Activated CD8-positive, alpha-beta T cell treated with anti-CD3 and anti-CD28 coated beads, Interleukin-2, amount 10 ng/mL, durations not matched to agents 7 days and 5 days (primary cell): ENCODE measurements around the gene PISD. TPM values are rescaled to one million over a fixed set of nuclear protein-coding genes. Genes with fewer than 3 reads are reported as not detected.
A peak's percentile ranks its signal among the peaks of the same experiment; 100 is the strongest.

Experiments
- ATAC-seq: fragments of 150-1000 bp; cut with Tn5 transposase; one replicate; pipeline ENCODE4 v1.10.0; 2021; ENCODE audit warnings: moderate library complexity
- CTCF ChIA-PET: fragments of 350-600 bp; sonication (Branson Sonifier 250); formaldehyde crosslinking; loops from one replicate; lab custom pipeline; 2021; ENCODE audit warnings: antibody characterized with exemption; lab: Charles Lee
- POLR2A ChIA-PET: fragments of 350-600 bp; sonication (Branson Sonifier 250); formaldehyde crosslinking; loops from one replicate; lab custom pipeline; 2021; ENCODE audit warnings: antibody characterized with exemption; lab: Charles Lee
- DNase-seq: peaks from one replicate; pipeline ENCODE4 v3.0.0-alpha.2; 2020
- H3K27ac Mint-ChIP-seq: one replicate; pipeline ENCODE4 v1.8.0; 2021; ENCODE audit warnings: mild to moderate bottlenecking, mixed read lengths
- H3K27me3 Mint-ChIP-seq: one replicate; pipeline ENCODE4 v1.8.0; 2021; ENCODE audit warnings: low read depth, mixed read lengths
- H3K36me3 Mint-ChIP-seq: one replicate; pipeline ENCODE4 v1.8.0; 2021; ENCODE audit warnings: low read depth, mixed read lengths
- H3K4me1 Mint-ChIP-seq: one replicate; pipeline ENCODE4 v1.8.0; 2021; ENCODE audit warnings: low read depth, mixed read lengths
- H3K4me3 Mint-ChIP-seq: one replicate; pipeline ENCODE4 v1.8.0; 2021; ENCODE audit warnings: mild to moderate bottlenecking, mixed read lengths
- H3K9me3 Mint-ChIP-seq: one replicate; pipeline ENCODE4 v1.8.0; 2022; ENCODE audit warnings: mixed read lengths; ENCODE audit not compliant: insufficient read depth
- total RNA-seq, 2 experiments: library from RNA; stranded (reverse); gene quantifications; one replicate each; pipeline ENCODE4 v1.2.3, GENCODE V29; 2021

Gene PISD
- total RNA-seq, 2 experiments from 2014 or later: 28.8 to 29.2 TPM

- ChIA-PET CTCF (interaction anchor here (1.0 kb wide), 1 partner anchor 13 kb away, joined by 3 read pairs; no protein-coding TSS in a partner anchor), POLR2A (no interaction called here)
- no peak overlapping the region for H3K4me3 Mint-ChIP-seq
- H3K36me3 Mint-ChIP-seq: peaks cover 13% of the 10 kb centered on the region
- no peaks in the 10 kb centered on the region for H3K9me3 Mint-ChIP-seq
- H3K27ac Mint-ChIP-seq: no peak overlapping the region
- peaks cover 8% of the 10 kb centered on the region for H3K4me1 Mint-ChIP-seq
- no peak for ATAC-seq
- H3K27me3 Mint-ChIP-seq: no peaks in the 10 kb centered on the region
- no peak for DNase-seq
Measured at GRCh38 chr22:31652911-31653684, 8.9 kb downstream of the PISD start.

- DNase-seq (no peak), ATAC-seq (no peak)
- CTCF ChIA-PET: no interaction called here
- Mint-ChIP-seq H3K4me1 (peaks cover 13% of the 10 kb centered on the region), H3K27me3 (no peaks in the 10 kb centered on the region), H3K9me3 (no peaks in the 10 kb centered on the region), H3K4me3 (no peak overlapping the region), H3K36me3 (peaks cover 21% of the 10 kb centered on the region), H3K27ac (no peak overlapping the region)
- POLR2A ChIA-PET: no interaction called here
Measured at GRCh38 chr22:31652088-31652487, 9.9 kb downstream of the PISD start.

- ChIA-PET CTCF (no interaction called here), POLR2A (no interaction called here)
- DNase-seq: no peak
- Mint-ChIP-seq H3K4me3 (no peak overlapping the region), H3K4me1 (peaks cover 17% of the 10 kb centered on the region), H3K9me3 (no peaks in the 10 kb centered on the region), H3K36me3 (peaks cover 23% of the 10 kb centered on the region), H3K27me3 (no peaks in the 10 kb centered on the region), H3K27ac (no peak overlapping the region)
- ATAC-seq: no peak
Measured at GRCh38 chr22:31651664-31652063, 10.4 kb downstream of the PISD start.

GRCh38 chr22:31650391-31650790, 11.6 kb downstream of the PISD start:
- Mint-ChIP-seq H3K4me1 (peaks cover 25% of the 10 kb centered on the region), H3K27me3 (no peaks in the 10 kb centered on the region), H3K4me3 (no peak overlapping the region), H3K36me3 (peaks cover 27% of the 10 kb centered on the region), H3K9me3 (no peaks in the 10 kb centered on the region), H3K27ac (no peak overlapping the region)
- ATAC-seq (no peak), DNase-seq (no peak)
- ChIA-PET CTCF (no interaction called here), POLR2A (no interaction called here)

- Mint-ChIP-seq H3K4me3 (no peak overlapping the region), H3K9me3 (no peaks in the 10 kb centered on the region), H3K36me3 (peaks cover 35% of the 10 kb centered on the region), H3K4me1 (peaks cover 18% of the 10 kb centered on the region), H3K27ac (no peak overlapping the region), H3K27me3 (no peaks in the 10 kb centered on the region)
- no peak for DNase-seq
- CTCF ChIA-PET: no interaction called here
- POLR2A ChIA-PET: no interaction called here
- ATAC-seq: no peak
Measured at GRCh38 chr22:31647523-31648320, 14.3 kb downstream of the PISD start.

GRCh38 chr22:31647066-31647465, 14.9 kb downstream of the PISD start:
- no peaks in the 10 kb centered on the region for H3K27me3 Mint-ChIP-seq
- H3K4me1 Mint-ChIP-seq: peaks cover 18% of the 10 kb centered on the region
- no peak overlapping the region for H3K4me3 Mint-ChIP-seq
- H3K36me3 Mint-ChIP-seq: peaks cover 37% of the 10 kb centered on the region
- no peak overlapping the region for H3K27ac Mint-ChIP-seq
- POLR2A ChIA-PET: no interaction called here
- no peak for ATAC-seq
- H3K9me3 Mint-ChIP-seq: no peaks in the 10 kb centered on the region
- no peak for DNase-seq
- CTCF ChIA-PET: no interaction called here

GRCh38 chr22:31646186-31647019, 15.6 kb downstream of the PISD start:
- ChIA-PET POLR2A (no interaction called here), CTCF (no interaction called here)
- Mint-ChIP-seq H3K36me3 (peaks cover 37% of the 10 kb centered on the region), H3K9me3 (no peaks in the 10 kb centered on the region), H3K4me1 (peaks cover 18% of the 10 kb centered on the region), H3K27me3 (no peaks in the 10 kb centered on the region), H3K4me3 (no peak overlapping the region), H3K27ac (peak overlapping the region; percentile 26)
- ATAC-seq (no peak), DNase-seq (no peak)

- Mint-ChIP-seq H3K4me3 (peak overlapping the region; percentile 60), H3K27me3 (no peaks in the 10 kb centered on the region), H3K36me3 (peaks cover 12% of the 10 kb centered on the region), H3K4me1 (peaks cover 44% of the 10 kb centered on the region), H3K9me3 (no peaks in the 10 kb centered on the region), H3K27ac (peak overlapping the region; percentile 70)
- ATAC-seq (peak; percentile 59), DNase-seq (peak; percentile 52)
- POLR2A ChIA-PET: interaction anchor here (2.1 kb wide), 1 partner anchor 23 kb away, joined by 6 read pairs; the partner anchor contains the start of gene PISD
- CTCF ChIA-PET: interaction anchor here (0.7 to 2.1 kb wide), 3 partner anchors 82 to 326 kb away, joined by 3 to 6 read pairs (median 5); no protein-coding TSS in a partner anchor
Measured at GRCh38 chr22:31639436-31640039, 22.5 kb downstream of the PISD start.

GRCh38 chr22:31637891-31638618, 24.0 kb downstream of the PISD start:
- CTCF ChIA-PET: interaction anchor here (1.0 to 2.1 kb wide), 6 partner anchors 76 to 427 kb away, joined by 3 to 6 read pairs (median 4); no protein-coding TSS in a partner anchor
- H3K36me3 Mint-ChIP-seq: peaks cover 6% of the 10 kb centered on the region
- H3K27ac Mint-ChIP-seq: peak overlapping the region; percentile 93
- H3K4me1 Mint-ChIP-seq: peaks cover 48% of the 10 kb centered on the region
- no peaks in the 10 kb centered on the region for H3K27me3 Mint-ChIP-seq
- peak; percentile 74 for ATAC-seq
- H3K9me3 Mint-ChIP-seq: no peaks in the 10 kb centered on the region
- peak; percentile 61 for DNase-seq
- peak overlapping the region; percentile 60 for H3K4me3 Mint-ChIP-seq
- POLR2A ChIA-PET: interaction anchor here (1.1 to 2.1 kb wide), 2 partner anchors 8 to 24 kb away, joined by 4 to 6 read pairs; partner anchors contain the start of gene PISD

- POLR2A ChIA-PET: interaction anchor here (0.5 kb wide), 1 partner anchor 13 kb away, joined by 4 read pairs; no protein-coding TSS in a partner anchor
- Mint-ChIP-seq H3K27me3 (no peaks in the 10 kb centered on the region), H3K36me3 (peaks cover 6% of the 10 kb centered on the region), H3K4me1 (peaks cover 48% of the 10 kb centered on the region), H3K4me3 (peak overlapping the region; percentile 60), H3K9me3 (no peaks in the 10 kb centered on the region), H3K27ac (peak overlapping the region; percentile 93)
- DNase-seq: no peak
- CTCF ChIA-PET: interaction anchor here (0.6 to 2.1 kb wide), 6 partner anchors 48 to 426 kb away, joined by 3 to 6 read pairs (median 3); no protein-coding TSS in a partner anchor
- ATAC-seq: no peak
Measured at GRCh38 chr22:31637447-31637890, 24.5 kb downstream of the PISD start.
